Neural crest cell (in vitro differentiated cells): ENCODE results near the gene TOP2A. TPM values are rescaled to one million over a fixed set of nuclear protein-coding genes. Genes with fewer than 3 reads are reported as not detected.
A peak's percentile ranks its signal among the peaks of the same experiment; 100 is the strongest.

Experiments used
- DNase-seq: peaks from one replicate; pipeline ENCODE4 v3.0.0; 2021; ENCODE audit warnings: low read depth, mixed read lengths, low spot score
- H3K27ac Mint-ChIP-seq: one replicate; pipeline ENCODE4 v1.8.0; 2021; ENCODE audit warnings: mild to moderate bottlenecking, mixed read lengths; ENCODE audit not compliant: unreplicated experiment
- H3K27me3 Mint-ChIP-seq: 2 replicates; pipeline ENCODE4 v1.8.0; 2021; ENCODE audit warnings: low read depth, mild to moderate bottlenecking, mixed read lengths
- H3K36me3 Mint-ChIP-seq: 2 replicates; pipeline ENCODE4 v1.8.0; 2021; ENCODE audit warnings: low read depth, mild to moderate bottlenecking, mixed read lengths
- H3K4me1 Mint-ChIP-seq: 2 replicates; pipeline ENCODE4 v1.8.0; 2021; ENCODE audit warnings: mixed read lengths
- H3K4me3 Mint-ChIP-seq: one replicate; pipeline ENCODE4 v1.8.0; 2021; ENCODE audit warnings: mild to moderate bottlenecking, mixed read lengths
- H3K9me3 Mint-ChIP-seq: 2 replicates; pipeline ENCODE4 v1.8.0; 2021; ENCODE audit warnings: mixed read lengths
- total RNA-seq: library from RNA; stranded (reverse); gene quantifications from 2 replicates; pipeline ENCODE4 v1.2.1, GENCODE V29; 2021
- TF ChIP-seq, protein P1 (sequence below): fragments of 200-600 bp; sonication (generic); conservative IDR thresholded peaks from 2 replicates; pipeline ENCODE4 v1.5.0; 2021; ENCODE audit warnings: antibody characterized with exemption, mild to moderate bottlenecking

TOP2A gene
- total RNA-seq, 1 donor from 2014 or later = 295 TPM

- DNase-seq = no peak
- peaks cover 3% of the 10 kb centered on the region for H3K9me3 Mint-ChIP-seq
- TF ChIP-seq, protein P1, sequence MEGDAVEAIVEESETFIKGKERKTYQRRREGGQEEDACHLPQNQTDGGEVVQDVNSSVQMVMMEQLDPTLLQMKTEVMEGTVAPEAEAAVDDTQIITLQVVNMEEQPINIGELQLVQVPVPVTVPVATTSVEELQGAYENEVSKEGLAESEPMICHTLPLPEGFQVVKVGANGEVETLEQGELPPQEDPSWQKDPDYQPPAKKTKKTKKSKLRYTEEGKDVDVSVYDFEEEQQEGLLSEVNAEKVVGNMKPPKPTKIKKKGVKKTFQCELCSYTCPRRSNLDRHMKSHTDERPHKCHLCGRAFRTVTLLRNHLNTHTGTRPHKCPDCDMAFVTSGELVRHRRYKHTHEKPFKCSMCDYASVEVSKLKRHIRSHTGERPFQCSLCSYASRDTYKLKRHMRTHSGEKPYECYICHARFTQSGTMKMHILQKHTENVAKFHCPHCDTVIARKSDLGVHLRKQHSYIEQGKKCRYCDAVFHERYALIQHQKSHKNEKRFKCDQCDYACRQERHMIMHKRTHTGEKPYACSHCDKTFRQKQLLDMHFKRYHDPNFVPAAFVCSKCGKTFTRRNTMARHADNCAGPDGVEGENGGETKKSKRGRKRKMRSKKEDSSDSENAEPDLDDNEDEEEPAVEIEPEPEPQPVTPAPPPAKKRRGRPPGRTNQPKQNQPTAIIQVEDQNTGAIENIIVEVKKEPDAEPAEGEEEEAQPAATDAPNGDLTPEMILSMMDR = no peak
- H3K27me3 Mint-ChIP-seq = no peaks in the 10 kb centered on the region
- H3K4me1 Mint-ChIP-seq = no peaks in the 10 kb centered on the region
- H3K27ac Mint-ChIP-seq = no peak overlapping the region
- H3K4me3 Mint-ChIP-seq = no peak overlapping the region
- no peaks in the 10 kb centered on the region for H3K36me3 Mint-ChIP-seq
Measured at GRCh38 chr17:40430272-40431230, 12.9 kb upstream of the TOP2A start.

- Mint-ChIP-seq H3K4me1 (peaks cover 6% of the 10 kb centered on the region), H3K36me3 (no peaks in the 10 kb centered on the region), H3K9me3 (peaks cover 3% of the 10 kb centered on the region), H3K27me3 (no peaks in the 10 kb centered on the region), H3K4me3 (no peak overlapping the region), H3K27ac (no peak overlapping the region)
- TF ChIP-seq, protein P1 = no peak
- no peak for DNase-seq
Measured at GRCh38 chr17:40427002-40427491, 9.4 kb upstream of the TOP2A start.

GRCh38 chr17:40425741-40426140 is 8.0 kb upstream of the TOP2A start:
- Mint-ChIP-seq H3K9me3 (peaks cover 3% of the 10 kb centered on the region), H3K27me3 (no peaks in the 10 kb centered on the region), H3K36me3 (no peaks in the 10 kb centered on the region), H3K4me3 (no peak overlapping the region), H3K27ac (peak overlapping the region; percentile 67), H3K4me1 (peaks cover 6% of the 10 kb centered on the region)
- TF ChIP-seq, protein P1 = no peak
- no peak for DNase-seq

DNA sequence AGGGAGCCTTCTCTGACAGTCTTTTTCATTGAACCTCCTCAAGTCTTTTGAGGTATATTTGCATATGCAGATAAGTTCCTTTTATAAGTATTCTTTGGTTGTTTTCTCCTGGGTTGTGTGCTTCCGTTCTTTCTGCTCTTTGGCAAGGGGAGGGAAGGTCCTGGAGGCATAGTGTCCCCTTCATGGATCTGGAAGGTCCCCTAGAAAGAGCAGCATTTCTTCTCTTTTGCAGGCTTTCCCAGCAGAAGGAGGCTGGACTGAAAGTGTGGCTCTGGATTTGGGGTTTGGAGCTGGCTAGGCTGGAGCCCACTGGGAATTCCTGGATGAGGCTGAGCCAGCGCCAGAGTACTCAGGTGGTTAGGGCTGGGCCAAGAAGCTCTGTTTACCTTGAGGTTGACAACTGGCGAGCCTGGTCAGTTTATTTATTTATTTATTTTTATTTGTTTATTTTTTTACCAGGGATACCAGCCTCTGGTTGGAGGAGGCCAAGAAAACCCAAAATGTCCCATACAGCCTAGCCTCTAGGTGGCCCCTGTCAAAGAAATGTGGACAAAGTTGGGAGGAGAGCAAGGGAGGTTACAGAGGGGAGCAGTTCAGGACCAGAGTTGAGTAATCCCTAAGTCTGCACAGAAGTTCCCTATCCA is 5.4 kb upstream of the TOP2A start:
- Mint-ChIP-seq H3K9me3 (peaks cover 3% of the 10 kb centered on the region), H3K4me3 (no peak overlapping the region), H3K27me3 (no peaks in the 10 kb centered on the region), H3K36me3 (no peaks in the 10 kb centered on the region), H3K4me1 (peaks cover 20% of the 10 kb centered on the region), H3K27ac (peak overlapping the region; percentile 27)
- TF ChIP-seq, protein P1 = no peak
- DNase-seq = no peak

DNA sequence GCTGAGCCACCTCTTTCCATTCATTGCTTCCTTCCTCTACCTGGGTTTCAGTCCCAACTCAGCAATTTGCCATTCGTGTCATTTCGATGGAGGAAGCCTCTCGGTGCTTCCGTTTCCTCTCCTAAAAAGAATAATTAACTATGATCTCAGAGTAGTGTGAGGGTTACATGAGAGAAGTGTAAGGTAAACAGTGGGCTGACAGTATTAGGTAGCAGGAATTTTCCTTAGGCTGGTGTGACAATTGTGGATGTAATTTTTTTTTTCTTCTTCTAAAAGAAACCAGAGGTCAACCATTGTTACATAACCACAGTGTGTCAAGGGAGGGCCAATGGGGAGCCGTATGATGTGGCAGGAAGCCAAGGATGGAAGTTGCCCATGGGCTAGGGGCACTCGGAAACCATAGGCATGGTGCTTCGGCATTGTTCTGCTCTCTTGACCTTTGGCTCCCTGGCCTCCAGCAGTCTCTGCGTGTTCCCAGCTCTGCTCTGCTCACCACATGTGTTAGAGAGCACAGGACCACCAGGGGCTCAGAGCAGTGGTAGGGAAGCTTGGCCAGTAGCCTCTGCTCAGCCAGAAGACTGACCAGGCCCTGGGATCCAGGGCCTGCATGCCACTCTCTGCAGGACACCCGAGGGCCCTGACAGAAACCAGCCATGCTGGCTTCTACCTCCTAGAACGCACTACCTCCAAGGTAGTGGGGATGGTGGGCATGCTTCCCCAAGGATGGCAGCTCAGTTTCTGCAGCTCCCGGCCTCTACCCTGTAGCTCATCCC is 2.0 kb upstream of the TOP2A start:
- Mint-ChIP-seq H3K27me3 (no peaks in the 10 kb centered on the region), H3K9me3 (no peaks in the 10 kb centered on the region), H3K4me1 (peaks cover 44% of the 10 kb centered on the region), H3K27ac (peak overlapping the region; percentile 87), H3K4me3 (peak overlapping the region; percentile 86), H3K36me3 (peaks cover 4% of the 10 kb centered on the region)
- TF ChIP-seq, protein P1 = no peak
- DNase-seq = peak; percentile 27
